Endothelial cell of umbilical vein (primary cell): ENCODE data around the gene TTC13. TPM values are rescaled to one million over a fixed set of nuclear protein-coding genes. Genes with fewer than 3 reads are reported as not detected.

Experiments used
- BruUV-seq: library from RNA; stranded (reverse); fragments of 400-500 nt; replicated peaks from 2 replicates; lab custom pipeline; 2021; lab: Mats Ljungman, UMichigan
- CTCF ChIA-PET: fragments of 300-600, 350-600 bp; sonication (Branson Sonifier 250); formaldehyde crosslinking; loops from one replicate; lab custom pipeline; 2021; ENCODE audit warnings: antibody characterized with exemption, inconsistent platforms; lab: Charles Lee
- POLR2A ChIA-PET: fragments of 300-600, 350-600 bp; sonication (Branson Sonifier 250); formaldehyde crosslinking; loops from one replicate; lab custom pipeline; 2021; ENCODE audit warnings: antibody characterized with exemption, inconsistent platforms; lab: Charles Lee
- DNase-seq: peaks from one replicate; pipeline ENCODE4 v3.0.0-alpha.2; 2011; ENCODE audit warnings: low read depth, low spot score
- FAIRE-seq: peaks from 2 replicates; lab custom pipeline; 2011; peaks lifted over from hg19 to GRCh38; lab: Jason Lieb, UNC
- H2AFZ ChIP-seq: 2 replicates; pipeline ENCODE4 v1.6.0; 2012; ENCODE audit warnings: low read depth, low read length, control low read depth, inconsistent platforms
- H3K27ac ChIP-seq: 2 replicates; pipeline ENCODE4 v1.5.1; 2011; ENCODE audit warnings: low read depth, mild to moderate bottlenecking, control low read depth, low read length, moderate library complexity; ENCODE audit not compliant: insufficient read depth
- H3K27me3 ChIP-seq, 2 experiments: 2 replicates each; pipeline versions ENCODE4 v1.6.0 to v1.6.1; 2011; ENCODE audit warnings: low read length in 2 of 2, mixed read lengths in 1 of 2; ENCODE audit not compliant: control insufficient read depth in 2 of 2, insufficient read depth in 2 of 2
- H3K36me3 ChIP-seq, 2 experiments: 2 replicates in 1 of 2; 3 replicates in 1 of 2; pipeline ENCODE4 v1.5.1; 2011; ENCODE audit warnings: low read length in 2 of 2, mild to moderate bottlenecking in 1 of 2, moderate library complexity in 1 of 2; ENCODE audit not compliant: control insufficient read depth in 2 of 2, insufficient read depth in 2 of 2; ENCODE audit errors: extremely low read depth in 1 of 2
- H3K4me1 ChIP-seq: 3 replicates; pipeline ENCODE4 v1.5.1; 2011; ENCODE audit warnings: mild to moderate bottlenecking, low read length; ENCODE audit not compliant: control insufficient read depth, insufficient read depth; ENCODE audit errors: extremely low read depth
- H3K4me2 ChIP-seq: 2 replicates; pipeline ENCODE4 v1.6.1; 2011; ENCODE audit warnings: low read length, control low read depth, mixed read lengths; ENCODE audit not compliant: insufficient read depth
- H3K4me3 ChIP-seq, 3 experiments: fragments of 200-600 bp in 1 of 3; sonication (generic), shearing (Covaris generic) in 1 of 3; replicated peaks in 1 of 3; 2 replicates each; pipeline ENCODE4 v1.5.1; 2011 to 2016; ENCODE audit warnings: control low read depth in 3 of 3, low read length in 3 of 3, mild to moderate bottlenecking in 2 of 3, inconsistent platforms in 1 of 3, low read depth in 1 of 3, moderate library complexity in 1 of 3; ENCODE audit not compliant: insufficient read depth in 1 of 3
- H3K79me2 ChIP-seq: 2 replicates; pipeline ENCODE4 v1.6.0; 2012; ENCODE audit warnings: low read length, inconsistent platforms; ENCODE audit not compliant: control insufficient read depth, insufficient read depth
- H3K9ac ChIP-seq: replicated peaks from 2 replicates; pipeline ENCODE3; 2011; ENCODE audit warnings: low read length, control low read depth; ENCODE audit not compliant: insufficient read depth; ENCODE audit errors: extremely low read depth
- H3K9me1 ChIP-seq: replicated peaks from 3 replicates; pipeline ENCODE4 v1.6.0; 2011; ENCODE audit warnings: mild to moderate bottlenecking, low read length; ENCODE audit not compliant: control insufficient read depth, insufficient read depth; ENCODE audit errors: extremely low read depth
- H3K9me3 ChIP-seq: replicated peaks from 2 replicates; pipeline ENCODE4 v1.5.1; 2012; ENCODE audit warnings: low read length, inconsistent platforms; ENCODE audit not compliant: control insufficient read depth, insufficient read depth
- H4K20me1 ChIP-seq: replicated peaks from 2 replicates; pipeline ENCODE3; 2011; ENCODE audit warnings: mild to moderate bottlenecking, low read length; ENCODE audit not compliant: control insufficient read depth, insufficient read depth; ENCODE audit errors: extremely low read depth
- EZH2 ChIP-seq: IDR thresholded peaks from 2 replicates; pipeline ENCODE4 v1.6.1; 2012; ENCODE audit warnings: borderline replicate concordance, low read depth, mild to moderate bottlenecking, moderate library complexity, low read length, inconsistent platforms; ENCODE audit not compliant: severe bottlenecking
- FOS ChIP-seq: IDR thresholded peaks from 2 replicates; pipeline ENCODE4 v1.6.1; 2011; ENCODE audit warnings: mild to moderate bottlenecking, low read length, moderate library complexity, borderline replicate concordance; ENCODE audit not compliant: insufficient read depth
- GATA2 ChIP-seq: IDR thresholded peaks from 2 replicates; pipeline ENCODE4 v1.7.0; 2011; ENCODE audit warnings: low read depth, mild to moderate bottlenecking, moderate library complexity, mixed read lengths, low read length; ENCODE audit not compliant: insufficient read length, insufficient read depth
- JUN ChIP-seq: IDR thresholded peaks from 2 replicates; pipeline ENCODE4 v1.6.1; 2011; ENCODE audit warnings: borderline replicate concordance, low read depth; ENCODE audit not compliant: insufficient read length, insufficient read depth
- MYC ChIP-seq: IDR thresholded peaks from one replicate; pipeline ENCODE4 v1.6.1; 2011; ENCODE audit warnings: mild to moderate bottlenecking, low read depth, low read length
- POLR2A ChIP-seq: IDR thresholded peaks from 2 replicates; pipeline ENCODE4 v1.6.1; 2012; ENCODE audit warnings: low read depth, mild to moderate bottlenecking, control low read depth, low read length
- POLR2AphosphoS5 ChIP-seq: IDR thresholded peaks from 2 replicates; pipeline ENCODE4 v1.6.1; 2012; ENCODE audit warnings: low read depth, mild to moderate bottlenecking, control low read depth, low read length, moderate library complexity; ENCODE audit not compliant: insufficient read depth
- dilution Hi-C: fragments of 300-500 bp; cut with MboI; formaldehyde crosslinking; loops from one replicate; pipeline ENCODE4 v1.15.0; 2019; ENCODE audit warnings: low sequenced_read_pairs; ENCODE audit not compliant: extremely low pct_ligation_motif_present
- intact Hi-C: fragments of 100-400 bp; cut with micrococcal nuclease; formaldehyde crosslinking; loops from one replicate; pipeline ENCODE4 v1.10.0; 2022
- polyA plus RNA-seq, 4 experiments: library from polyadenylated mRNA; depleted of rRNA in 3 of 4; stranded (reverse) in 3 of 4; unstranded in 1 of 4; fragments of >200 nt; gene quantifications; 2 replicates each; pipeline versions ENCODE4 v1.2.1 to v1.2.3, GENCODE V29; 2011 to 2012; ENCODE audit warnings: missing spikeins in 1 of 4
- total RNA-seq: library from RNA; stranded (reverse); gene quantifications from 2 replicates; pipeline ENCODE4 v1.2.3, GENCODE V29; 2021
- TF ChIP-seq, protein P1 (sequence below): IDR thresholded peaks from 2 replicates; pipeline ENCODE4 v1.6.1; 2011; ENCODE audit not compliant: insufficient read depth, insufficient read length
- TF ChIP-seq, protein P2 (sequence below), 2 donors: IDR thresholded peaks; 1 replicate in 1 of 2; 2 replicates in 1 of 2; pipeline ENCODE4 v1.5.1; 2011; ENCODE audit warnings: low read length in 2 of 2, mild to moderate bottlenecking in 2 of 2, moderate library complexity in 2 of 2, control low read depth in 1 of 2, inconsistent platforms in 1 of 2, low read depth in 1 of 2; ENCODE audit not compliant: insufficient read depth in 1 of 2; ENCODE audit errors: extremely low read depth in 1 of 2

Gene TTC13
- total and polyA plus RNA-seq, 2 donors (not counting 3 experiments of a cell fraction or from before 2014, with no cell fraction given) = 8.8 to 23.9 TPM

DNA sequence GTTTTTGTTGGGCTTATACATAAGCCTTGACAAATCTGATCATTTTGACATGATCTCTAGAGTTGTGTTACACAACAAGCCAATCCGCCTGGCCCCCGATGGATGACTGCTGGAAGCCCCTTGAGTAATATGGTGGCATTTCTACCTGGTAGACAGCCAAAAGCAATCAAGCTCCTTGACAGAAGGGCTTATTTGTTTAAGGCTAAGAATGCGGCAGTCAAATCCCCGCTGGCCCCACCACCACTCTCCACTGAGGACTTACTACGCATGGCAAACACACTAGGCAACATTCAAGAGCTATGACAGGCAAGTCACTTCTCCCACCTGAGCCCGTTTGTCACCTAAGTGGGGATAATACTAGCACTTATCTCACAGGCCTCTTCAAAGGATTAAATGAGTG is 77.0 kb downstream of the TTC13 start:
- TF ChIP-seq JUN = no peak
- no peak for TF ChIP-seq MYC
- TF ChIP-seq, protein P1, sequence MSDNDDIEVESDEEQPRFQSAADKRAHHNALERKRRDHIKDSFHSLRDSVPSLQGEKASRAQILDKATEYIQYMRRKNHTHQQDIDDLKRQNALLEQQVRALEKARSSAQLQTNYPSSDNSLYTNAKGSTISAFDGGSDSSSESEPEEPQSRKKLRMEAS = no peak
- no peak for TF ChIP-seq POLR2AphosphoS5
- TF ChIP-seq FOS = no peak
- no peak for TF ChIP-seq POLR2A
- TF ChIP-seq, protein P2, sequence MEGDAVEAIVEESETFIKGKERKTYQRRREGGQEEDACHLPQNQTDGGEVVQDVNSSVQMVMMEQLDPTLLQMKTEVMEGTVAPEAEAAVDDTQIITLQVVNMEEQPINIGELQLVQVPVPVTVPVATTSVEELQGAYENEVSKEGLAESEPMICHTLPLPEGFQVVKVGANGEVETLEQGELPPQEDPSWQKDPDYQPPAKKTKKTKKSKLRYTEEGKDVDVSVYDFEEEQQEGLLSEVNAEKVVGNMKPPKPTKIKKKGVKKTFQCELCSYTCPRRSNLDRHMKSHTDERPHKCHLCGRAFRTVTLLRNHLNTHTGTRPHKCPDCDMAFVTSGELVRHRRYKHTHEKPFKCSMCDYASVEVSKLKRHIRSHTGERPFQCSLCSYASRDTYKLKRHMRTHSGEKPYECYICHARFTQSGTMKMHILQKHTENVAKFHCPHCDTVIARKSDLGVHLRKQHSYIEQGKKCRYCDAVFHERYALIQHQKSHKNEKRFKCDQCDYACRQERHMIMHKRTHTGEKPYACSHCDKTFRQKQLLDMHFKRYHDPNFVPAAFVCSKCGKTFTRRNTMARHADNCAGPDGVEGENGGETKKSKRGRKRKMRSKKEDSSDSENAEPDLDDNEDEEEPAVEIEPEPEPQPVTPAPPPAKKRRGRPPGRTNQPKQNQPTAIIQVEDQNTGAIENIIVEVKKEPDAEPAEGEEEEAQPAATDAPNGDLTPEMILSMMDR (IDR thresholded peaks at IDR 0.05; ENCODE audit: extremely low read depth in 1 of 2, insufficient read depth in 1 of 2, low read depth in 1 of 2, low read length in 2 of 2) = no peak
- no peak for TF ChIP-seq EZH2
- TF ChIP-seq GATA2 = no peak
- no peak overlapping the region for H3K9ac ChIP-seq
- peaks cover 6% of the 10 kb centered on the region for H3K4me1 ChIP-seq
- H3K79me2 ChIP-seq = no peaks in the 10 kb centered on the region
- ChIA-PET CTCF (interaction anchor here (0.7 to 1.9 kb wide), 3 partner anchors 15 to 309 kb away, joined by 3 to 4 read pairs (median 3); no protein-coding TSS in a partner anchor), POLR2A (no interaction called here)
- no peak overlapping the region for H3K27ac ChIP-seq
- no peaks in the 10 kb centered on the region for H3K9me1 ChIP-seq
- no peak overlapping the region for H2AFZ ChIP-seq
- no TSS peak for BruUV-seq
- H3K9me3 ChIP-seq = no peaks in the 10 kb centered on the region
- intact Hi-C loops (no loop called here), dilution Hi-C loops (no loop called here)
- H3K36me3 ChIP-seq = peaks cover 0 to 3% of the 10 kb centered on the region in 2 experiments
- H3K4me2 ChIP-seq = no peak overlapping the region
- H3K4me3 ChIP-seq = no peak overlapping the region
- no peak for FAIRE-seq
- DNase-seq = no peak
- no peaks in the 10 kb centered on the region for H3K27me3 ChIP-seq
- no peaks in the 10 kb centered on the region for H4K20me1 ChIP-seq
